GM12864 (cell line): Measurements from ENCODE around the gene PRR36.

Source experiments
- DNase-seq: peaks from one replicate; pipeline ENCODE4 v3.0.0-alpha.2; 2011; ENCODE audit warnings: low read depth
- H3K4me3 ChIP-seq: 2 replicates; pipeline ENCODE4 v1.5.1; 2011; ENCODE audit warnings: mild to moderate bottlenecking, low read depth, low read length, control low read depth
- CTCF ChIP-seq: IDR thresholded peaks from 2 replicates; pipeline ENCODE4 v1.5.1; 2011; ENCODE audit warnings: low read depth, mild to moderate bottlenecking, moderate library complexity, low read length, control low read depth, inconsistent platforms; ENCODE audit errors: missing control alignments

The PRR36 gene

GRCh38 chr19:7902796-7903243, 28.6 kb upstream of the PRR36 start:
- no peak for TF ChIP-seq CTCF
- no peak for DNase-seq
- H3K4me3 ChIP-seq: peak overlapping the region; percentile 88

- TF ChIP-seq CTCF: no peak
- DNase-seq: no peak
Measured at GRCh38 chr19:7901337-7901736, 27.1 kb upstream of the PRR36 start.

GRCh38 chr19:7900931-7901330, 26.7 kb upstream of the PRR36 start:
- DNase-seq: no peak
- no peak for TF ChIP-seq CTCF
- H3K4me3 ChIP-seq: no peak overlapping the region

More at GRCh38 chr19:7901337-7901736, 27.1 kb upstream of the PRR36 start:
- H3K4me3 ChIP-seq: no peak overlapping the region

GRCh38 chr19:7900401-7900870, 26.2 kb upstream of the PRR36 start:
- no peak overlapping the region for H3K4me3 ChIP-seq
- DNase-seq: no peak
- no peak for TF ChIP-seq CTCF

GRCh38 chr19:7899751-7900378, 25.7 kb upstream of the PRR36 start:
- no peak for TF ChIP-seq CTCF
- no peak overlapping the region for H3K4me3 ChIP-seq
- no peak for DNase-seq

GRCh38 chr19:7898967-7899366, 24.8 kb upstream of the PRR36 start:
- no peak overlapping the region for H3K4me3 ChIP-seq
- no peak for DNase-seq
- no peak for TF ChIP-seq CTCF

- no peak for TF ChIP-seq CTCF
- H3K4me3 ChIP-seq: no peak overlapping the region
- DNase-seq: no peak
Measured at GRCh38 chr19:7897292-7897691, 23.1 kb upstream of the PRR36 start.
